ENCODE data around the gene SZT2. TPM values are rescaled to one million over a fixed set of nuclear protein-coding genes. Genes with fewer than 3 reads are reported as not detected.
A peak's percentile ranks its signal among the peaks of the same experiment; 100 is the strongest.

SZT2 gene
- total and polyA plus RNA-seq, 2 of the 13 experiments (the other 11 are each of a cell fraction or from before 2014, with no cell fraction given) = 8.0 to 8.8 TPM

DNA sequence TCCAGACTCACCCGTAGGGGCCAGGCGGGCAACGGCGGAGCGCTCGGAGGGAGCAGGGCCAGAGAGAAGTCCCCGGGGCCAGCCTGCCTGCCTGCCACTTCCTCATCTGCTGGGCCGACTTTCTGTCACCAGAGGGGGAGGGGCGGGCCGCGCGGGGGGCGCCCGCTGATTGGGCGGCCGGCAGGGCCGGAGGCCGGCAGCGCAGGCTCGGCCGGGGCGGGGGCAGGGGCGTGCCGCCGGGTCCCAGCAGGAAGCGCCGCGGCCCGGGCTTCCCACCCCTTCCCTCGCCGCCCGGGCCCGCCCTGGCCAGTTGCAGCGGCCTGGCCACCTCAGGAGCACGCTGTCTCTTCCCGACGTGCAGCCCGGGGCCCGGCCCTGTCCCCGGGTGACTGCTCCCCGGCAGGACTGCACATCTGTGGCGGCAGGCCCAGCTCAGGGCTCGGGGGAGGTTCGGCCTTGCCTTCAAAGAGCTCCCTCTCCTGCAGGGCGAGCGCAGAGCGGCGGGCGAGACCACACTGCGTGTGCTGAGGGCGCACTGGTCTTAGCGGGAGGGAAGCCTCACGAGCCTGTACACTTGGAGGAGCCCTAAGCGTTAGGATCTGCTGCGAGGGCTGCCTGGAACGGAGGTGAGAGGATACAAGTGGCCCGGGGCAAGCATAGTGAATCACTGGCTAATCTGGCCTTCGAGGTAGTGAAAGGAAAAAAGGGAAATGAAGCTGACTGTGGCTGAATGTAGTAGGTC lies 21.6 kb upstream of the SZT2 start, which contains the start of gene ELOVL1 (continued):
- TF ChIP-seq GRHL1 (CRISPR knock-in tag; conservative IDR thresholded peaks at IDR 0.05) = no peak
- TF ChIP-seq MED1 (CRISPR knock-in tag; IDR thresholded peaks at IDR 0.05) = peak; percentile 64
- TF ChIP-seq ZNF773 (CRISPR knock-in tag; IDR thresholded peaks at IDR 0.05; ENCODE audit: borderline replicate concordance) = peak; percentile 84; the same call in 1 of the 2 replicates
- TF ChIP-seq SIN3B (IDR thresholded peaks at IDR 0.05; ENCODE audit: low read length) = 0 out of 2 replicates have a peak, but pooled peaks have one; percentile 11
- TF ChIP-seq SNAPC2 (CRISPR knock-in tag; IDR thresholded peaks at IDR 0.05) = peak; percentile 90
- TF ChIP-seq, protein P1, sequence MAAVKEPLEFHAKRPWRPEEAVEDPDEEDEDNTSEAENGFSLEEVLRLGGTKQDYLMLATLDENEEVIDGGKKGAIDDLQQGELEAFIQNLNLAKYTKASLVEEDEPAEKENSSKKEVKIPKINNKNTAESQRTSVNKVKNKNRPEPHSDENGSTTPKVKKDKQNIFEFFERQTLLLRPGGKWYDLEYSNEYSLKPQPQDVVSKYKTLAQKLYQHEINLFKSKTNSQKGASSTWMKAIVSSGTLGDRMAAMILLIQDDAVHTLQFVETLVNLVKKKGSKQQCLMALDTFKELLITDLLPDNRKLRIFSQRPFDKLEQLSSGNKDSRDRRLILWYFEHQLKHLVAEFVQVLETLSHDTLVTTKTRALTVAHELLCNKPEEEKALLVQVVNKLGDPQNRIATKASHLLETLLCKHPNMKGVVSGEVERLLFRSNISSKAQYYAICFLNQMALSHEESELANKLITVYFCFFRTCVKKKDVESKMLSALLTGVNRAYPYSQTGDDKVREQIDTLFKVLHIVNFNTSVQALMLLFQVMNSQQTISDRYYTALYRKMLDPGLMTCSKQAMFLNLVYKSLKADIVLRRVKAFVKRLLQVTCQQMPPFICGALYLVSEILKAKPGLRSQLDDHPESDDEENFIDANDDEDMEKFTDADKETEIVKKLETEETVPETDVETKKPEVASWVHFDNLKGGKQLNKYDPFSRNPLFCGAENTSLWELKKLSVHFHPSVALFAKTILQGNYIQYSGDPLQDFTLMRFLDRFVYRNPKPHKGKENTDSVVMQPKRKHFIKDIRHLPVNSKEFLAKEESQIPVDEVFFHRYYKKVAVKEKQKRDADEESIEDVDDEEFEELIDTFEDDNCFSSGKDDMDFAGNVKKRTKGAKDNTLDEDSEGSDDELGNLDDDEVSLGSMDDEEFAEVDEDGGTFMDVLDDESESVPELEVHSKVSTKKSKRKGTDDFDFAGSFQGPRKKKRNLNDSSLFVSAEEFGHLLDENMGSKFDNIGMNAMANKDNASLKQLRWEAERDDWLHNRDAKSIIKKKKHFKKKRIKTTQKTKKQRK (IDR thresholded peaks at IDR 0.05; ENCODE audit: low read length) = no peak
- TF ChIP-seq RARA (CRISPR knock-in tag; IDR thresholded peaks at IDR 0.05) = peak; percentile 33; the same call in 1 of the 2 replicates
- peak; percentile 70 for TF ChIP-seq ISL2 (CRISPR knock-in tag; IDR thresholded peaks at IDR 0.05)
- TF ChIP-seq GPN1 (CRISPR knock-in tag; IDR thresholded peaks at IDR 0.05; ENCODE audit: borderline replicate concordance) = 0 out of 2 replicates have a peak, but pooled peaks have one; percentile 81
- no peak for TF ChIP-seq ZKSCAN8 (CRISPR knock-in tag; IDR thresholded peaks at IDR 0.05; ENCODE audit: borderline replicate concordance)
- no peak for TF ChIP-seq ZNF260 (CRISPR knock-in tag; IDR thresholded peaks at IDR 0.05; ENCODE audit: borderline replicate concordance, low read depth)
- TF ChIP-seq HES4 (CRISPR knock-in tag; IDR thresholded peaks at IDR 0.05; ENCODE audit: borderline replicate concordance) = peak; percentile 94; the same call in 1 of the 2 replicates
- TF ChIP-seq, protein P2, sequence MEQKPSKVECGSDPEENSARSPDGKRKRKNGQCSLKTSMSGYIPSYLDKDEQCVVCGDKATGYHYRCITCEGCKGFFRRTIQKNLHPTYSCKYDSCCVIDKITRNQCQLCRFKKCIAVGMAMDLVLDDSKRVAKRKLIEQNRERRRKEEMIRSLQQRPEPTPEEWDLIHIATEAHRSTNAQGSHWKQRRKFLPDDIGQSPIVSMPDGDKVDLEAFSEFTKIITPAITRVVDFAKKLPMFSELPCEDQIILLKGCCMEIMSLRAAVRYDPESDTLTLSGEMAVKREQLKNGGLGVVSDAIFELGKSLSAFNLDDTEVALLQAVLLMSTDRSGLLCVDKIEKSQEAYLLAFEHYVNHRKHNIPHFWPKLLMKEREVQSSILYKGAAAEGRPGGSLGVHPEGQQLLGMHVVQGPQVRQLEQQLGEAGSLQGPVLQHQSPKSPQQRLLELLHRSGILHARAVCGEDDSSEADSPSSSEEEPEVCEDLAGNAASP (CRISPR knock-in tag; IDR thresholded peaks at IDR 0.05; ENCODE audit: borderline replicate concordance) = peak; percentile 65
- TF ChIP-seq MED13 (CRISPR knock-in tag; IDR thresholded peaks at IDR 0.05) = peak; percentile 87
- no peak for TF ChIP-seq ZNF383 (CRISPR knock-in tag; IDR thresholded peaks at IDR 0.05; ENCODE audit: borderline replicate concordance)
- TF ChIP-seq ZNF281 (CRISPR knock-in tag; IDR thresholded peaks at IDR 0.05; ENCODE audit: borderline replicate concordance) = peak; percentile 70
- TF ChIP-seq ETV5 (CRISPR knock-in tag; IDR thresholded peaks at IDR 0.05; ENCODE audit: borderline replicate concordance) = peak; percentile 68
- TF ChIP-seq ZNF160 (CRISPR knock-in tag; IDR thresholded peaks at IDR 0.05) = peak; percentile 89
- peak; percentile 90; the same call in 1 of the 2 replicates for TF ChIP-seq ZNF841 (CRISPR knock-in tag; IDR thresholded peaks at IDR 0.05; ENCODE audit: borderline replicate concordance)
